Adrenal gland (tissue), 5 donors: ENCODE measurements around the gene PADI6.

ENCODE experiments used
- POLR2A ChIP-seq, 2 donors: fragments of 450-650 bp; IDR thresholded peaks; one replicate each; pipeline ENCODE4 v1.6.1; 2017; ENCODE audit warnings: antibody characterized with exemption in 2 of 2, mild to moderate bottlenecking in 2 of 2, moderate library complexity in 1 of 2
- TF ChIP-seq, protein P1 (sequence below), 6 experiments: fragments of 450-650 bp in 4 of 6; fragments of 200-600 bp in 2 of 6; sonication (generic) in 1 of 6; IDR thresholded peaks; 1 replicate in 5 of 6; 2 replicates in 1 of 6; pipeline versions ENCODE4 v1.5.1 to v1.8.0; 2016 to 2021; ENCODE audit warnings: antibody characterized with exemption in 6 of 6, mild to moderate bottlenecking in 2 of 6, moderate library complexity in 1 of 6
- donor health status: DM: no; HTN: no; CAD: no.

GRCh38 chr1:17392199-17392740 is 20.3 kb downstream of the PADI6 start:
- TF ChIP-seq, protein P1, sequence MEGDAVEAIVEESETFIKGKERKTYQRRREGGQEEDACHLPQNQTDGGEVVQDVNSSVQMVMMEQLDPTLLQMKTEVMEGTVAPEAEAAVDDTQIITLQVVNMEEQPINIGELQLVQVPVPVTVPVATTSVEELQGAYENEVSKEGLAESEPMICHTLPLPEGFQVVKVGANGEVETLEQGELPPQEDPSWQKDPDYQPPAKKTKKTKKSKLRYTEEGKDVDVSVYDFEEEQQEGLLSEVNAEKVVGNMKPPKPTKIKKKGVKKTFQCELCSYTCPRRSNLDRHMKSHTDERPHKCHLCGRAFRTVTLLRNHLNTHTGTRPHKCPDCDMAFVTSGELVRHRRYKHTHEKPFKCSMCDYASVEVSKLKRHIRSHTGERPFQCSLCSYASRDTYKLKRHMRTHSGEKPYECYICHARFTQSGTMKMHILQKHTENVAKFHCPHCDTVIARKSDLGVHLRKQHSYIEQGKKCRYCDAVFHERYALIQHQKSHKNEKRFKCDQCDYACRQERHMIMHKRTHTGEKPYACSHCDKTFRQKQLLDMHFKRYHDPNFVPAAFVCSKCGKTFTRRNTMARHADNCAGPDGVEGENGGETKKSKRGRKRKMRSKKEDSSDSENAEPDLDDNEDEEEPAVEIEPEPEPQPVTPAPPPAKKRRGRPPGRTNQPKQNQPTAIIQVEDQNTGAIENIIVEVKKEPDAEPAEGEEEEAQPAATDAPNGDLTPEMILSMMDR (IDR thresholded peaks at IDR 0.05), result no peak
- TF ChIP-seq POLR2A (IDR thresholded peaks at IDR 0.05), result no peak
